Nephron (organoid): ENCODE measurements around the gene PRKAR1B.
A peak's percentile ranks its signal among the peaks of the same experiment; 100 is the strongest.

Source experiments
- H3K27ac Mint-ChIP-seq, 3 experiments: 2 replicates each; pipeline ENCODE4 v1.8.0; 2020; ENCODE audit warnings: mixed read lengths in 3 of 3, mild to moderate bottlenecking in 2 of 3, moderate library complexity in 1 of 3
- H3K27me3 Mint-ChIP-seq: 2 replicates; pipeline ENCODE4 v1.8.0; 2021; ENCODE audit warnings: low read depth, mild to moderate bottlenecking, moderate library complexity, mixed read lengths
- H3K36me3 Mint-ChIP-seq: 2 replicates; pipeline ENCODE4 v1.8.0; 2020; ENCODE audit warnings: low read depth, mixed read lengths
- H3K4me1 Mint-ChIP-seq: 2 replicates; pipeline ENCODE4 v1.8.0; 2020; ENCODE audit warnings: mixed read lengths
- H3K4me3 Mint-ChIP-seq, 3 experiments: 2 replicates each; pipeline ENCODE4 v1.8.0; 2020; ENCODE audit warnings: mild to moderate bottlenecking in 3 of 3, mixed read lengths in 3 of 3, moderate library complexity in 2 of 3
- H3K9me3 Mint-ChIP-seq: 2 replicates; pipeline ENCODE4 v1.8.0; 2020; ENCODE audit warnings: mixed read lengths
- CTCF ChIP-seq, 3 experiments: fragments of 200-600 bp; sonication (generic); IDR thresholded peaks; one replicate each; pipeline ENCODE4 v1.5.0; 2021; ENCODE audit warnings: antibody characterized with exemption in 3 of 3; ENCODE audit not compliant: unreplicated experiment in 3 of 3

The PRKAR1B gene

GRCh38 chr7:594920-595620, 132.0 kb downstream of the PRKAR1B start:
- peaks cover 4% of the 10 kb centered on the region for H3K36me3 Mint-ChIP-seq
- no peaks in the 10 kb centered on the region for H3K9me3 Mint-ChIP-seq
- peaks cover 16% of the 10 kb centered on the region for H3K4me1 Mint-ChIP-seq
- TF ChIP-seq CTCF (IDR thresholded peaks at IDR 0.05; ENCODE audit: unreplicated experiment in 3 of 3): no peak
- H3K27me3 Mint-ChIP-seq: peaks cover 4% of the 10 kb centered on the region
- no peak overlapping the region for H3K27ac Mint-ChIP-seq
- H3K4me3 Mint-ChIP-seq: no peak overlapping the region

GRCh38 chr7:594212-594913, 132.7 kb downstream of the PRKAR1B start:
- Mint-ChIP-seq H3K4me1 (peaks cover 18% of the 10 kb centered on the region), H3K27me3 (peaks cover 3% of the 10 kb centered on the region), H3K4me3 (no peak overlapping the region), H3K27ac (no peak overlapping the region), H3K9me3 (no peaks in the 10 kb centered on the region), H3K36me3 (peaks cover 9% of the 10 kb centered on the region)
- TF ChIP-seq CTCF (IDR thresholded peaks at IDR 0.05; ENCODE audit: unreplicated experiment in 3 of 3): no peak

- no peak overlapping the region for H3K27ac Mint-ChIP-seq
- H3K36me3 Mint-ChIP-seq: peaks cover 17% of the 10 kb centered on the region
- peaks cover 5% of the 10 kb centered on the region for H3K9me3 Mint-ChIP-seq
- peaks cover 3% of the 10 kb centered on the region for H3K27me3 Mint-ChIP-seq
- TF ChIP-seq CTCF (IDR thresholded peaks at IDR 0.05; ENCODE audit: unreplicated experiment in 3 of 3): no peak
- H3K4me3 Mint-ChIP-seq: no peak overlapping the region
- H3K4me1 Mint-ChIP-seq: peaks cover 18% of the 10 kb centered on the region
These were observed 133.6 kb downstream of the PRKAR1B start for GRCh38 chr7:593324-594115.

- Mint-ChIP-seq H3K4me1 (peaks cover 31% of the 10 kb centered on the region), H3K4me3 (no peak overlapping the region), H3K36me3 (peaks cover 31% of the 10 kb centered on the region), H3K9me3 (peaks cover 12% of the 10 kb centered on the region), H3K27ac (peak overlapping the region in 2 of 3 experiments; percentile 73 to 74), H3K27me3 (peaks cover 3% of the 10 kb centered on the region)
- TF ChIP-seq CTCF (IDR thresholded peaks at IDR 0.05; ENCODE audit: unreplicated experiment in 3 of 3): no peak
These were observed 135.0 kb downstream of the PRKAR1B start for GRCh38 chr7:591856-592628.

- peaks cover 3% of the 10 kb centered on the region for H3K27me3 Mint-ChIP-seq
- H3K4me3 Mint-ChIP-seq: no peak overlapping the region
- H3K27ac Mint-ChIP-seq: peak overlapping the region in 2 of 3 experiments; percentile 73 to 74
- H3K9me3 Mint-ChIP-seq: peaks cover 12% of the 10 kb centered on the region
- TF ChIP-seq CTCF (IDR thresholded peaks at IDR 0.05; ENCODE audit: unreplicated experiment in 3 of 3): no peak
- peaks cover 31% of the 10 kb centered on the region for H3K4me1 Mint-ChIP-seq
- peaks cover 39% of the 10 kb centered on the region for H3K36me3 Mint-ChIP-seq
These were observed 136.1 kb downstream of the PRKAR1B start for GRCh38 chr7:590731-591551.
